ENCODE measurements around the gene FOXF2.

The FOXF2 gene

GRCh38 chr6:1409774-1410465 is 20.5 kb downstream of the FOXF2 start:
- TF ChIP-seq, protein P1, sequence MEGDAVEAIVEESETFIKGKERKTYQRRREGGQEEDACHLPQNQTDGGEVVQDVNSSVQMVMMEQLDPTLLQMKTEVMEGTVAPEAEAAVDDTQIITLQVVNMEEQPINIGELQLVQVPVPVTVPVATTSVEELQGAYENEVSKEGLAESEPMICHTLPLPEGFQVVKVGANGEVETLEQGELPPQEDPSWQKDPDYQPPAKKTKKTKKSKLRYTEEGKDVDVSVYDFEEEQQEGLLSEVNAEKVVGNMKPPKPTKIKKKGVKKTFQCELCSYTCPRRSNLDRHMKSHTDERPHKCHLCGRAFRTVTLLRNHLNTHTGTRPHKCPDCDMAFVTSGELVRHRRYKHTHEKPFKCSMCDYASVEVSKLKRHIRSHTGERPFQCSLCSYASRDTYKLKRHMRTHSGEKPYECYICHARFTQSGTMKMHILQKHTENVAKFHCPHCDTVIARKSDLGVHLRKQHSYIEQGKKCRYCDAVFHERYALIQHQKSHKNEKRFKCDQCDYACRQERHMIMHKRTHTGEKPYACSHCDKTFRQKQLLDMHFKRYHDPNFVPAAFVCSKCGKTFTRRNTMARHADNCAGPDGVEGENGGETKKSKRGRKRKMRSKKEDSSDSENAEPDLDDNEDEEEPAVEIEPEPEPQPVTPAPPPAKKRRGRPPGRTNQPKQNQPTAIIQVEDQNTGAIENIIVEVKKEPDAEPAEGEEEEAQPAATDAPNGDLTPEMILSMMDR (IDR thresholded peaks at IDR 0.05; ENCODE audit: control insufficient read depth, extremely low read depth, insufficient read depth) = no peak
- no peak overlapping the region for H3K4me3 ChIP-seq (ENCODE audit: low read depth, low read length)
- DNase-seq (ENCODE audit: low read depth) = no peak

- TF ChIP-seq, protein P1 (IDR thresholded peaks at IDR 0.05; ENCODE audit: control insufficient read depth, extremely low read depth, insufficient read depth) = no peak
- H3K4me3 ChIP-seq (ENCODE audit: low read depth, low read length) = no peak overlapping the region
- no peak for DNase-seq (ENCODE audit: low read depth)
These were observed 23.5 kb downstream of the FOXF2 start for GRCh38 chr6:1412901-1413300.

DNA sequence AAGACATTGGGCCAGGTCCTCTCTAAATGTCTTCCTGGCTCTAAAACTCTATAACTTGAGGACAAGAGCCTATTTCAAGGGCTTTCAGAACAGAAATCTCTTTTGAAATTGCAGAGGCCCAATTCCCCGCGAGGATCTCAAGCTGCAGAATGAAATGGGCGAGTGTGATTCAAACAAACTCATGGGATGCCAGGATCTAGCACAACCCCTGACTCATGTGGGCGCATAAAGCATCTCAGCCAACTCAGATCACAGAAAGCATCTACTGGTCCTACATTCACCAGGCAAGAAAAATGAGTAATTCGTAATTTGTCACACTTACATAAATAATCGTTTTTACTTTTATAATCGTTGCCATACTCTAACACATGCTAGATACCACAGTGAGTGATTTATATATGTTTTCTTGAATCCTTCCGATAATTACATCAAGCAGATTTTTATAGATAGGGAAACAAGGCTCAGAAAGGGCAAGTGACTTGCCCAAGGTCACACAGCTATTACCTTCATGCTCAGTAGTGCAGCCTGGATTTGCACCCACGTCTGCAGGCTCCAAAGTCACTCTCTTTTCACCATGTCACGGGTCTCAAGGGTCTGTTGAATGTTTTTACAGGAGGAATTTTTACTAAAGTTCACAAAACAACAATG is 26.2 kb downstream of the FOXF2 start:
- TF ChIP-seq, protein P1 (IDR thresholded peaks at IDR 0.05; ENCODE audit: control insufficient read depth, extremely low read depth, insufficient read depth) = no peak
- no peak for DNase-seq (ENCODE audit: low read depth)
- no peak overlapping the region for H3K4me3 ChIP-seq (ENCODE audit: low read depth, low read length)

DNA sequence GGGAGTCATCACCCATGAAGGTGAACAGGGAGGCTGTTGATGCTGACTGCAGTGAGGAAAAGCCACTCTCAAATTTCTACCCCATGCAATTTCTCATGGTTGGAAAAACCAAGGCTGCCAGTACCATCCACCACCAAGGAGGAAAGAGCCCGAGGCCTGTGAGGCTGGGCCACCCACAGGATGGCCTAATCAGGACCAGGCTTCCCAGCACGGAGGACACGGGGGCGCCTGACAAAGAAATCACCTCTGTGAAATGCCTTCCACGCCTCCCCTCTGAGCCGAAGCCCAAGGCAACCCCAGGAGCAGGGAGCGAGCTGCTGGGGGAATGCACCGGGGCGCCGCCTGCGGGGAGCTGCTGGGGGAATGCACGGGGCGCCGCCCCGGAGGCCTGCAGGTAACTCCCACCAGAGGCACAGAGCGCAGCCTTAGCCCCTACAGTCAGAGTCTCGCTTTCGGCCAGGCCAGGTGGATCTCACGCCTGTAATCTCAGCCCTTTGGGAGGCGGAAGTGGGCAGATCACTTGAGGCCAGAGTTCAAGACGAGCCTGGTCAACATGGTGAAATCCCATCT is 26.9 kb downstream of the FOXF2 start:
- no peak overlapping the region for H3K4me3 ChIP-seq (ENCODE audit: low read depth, low read length)
- TF ChIP-seq, protein P1 (IDR thresholded peaks at IDR 0.05; ENCODE audit: control insufficient read depth, extremely low read depth, insufficient read depth) = no peak
- DNase-seq (ENCODE audit: low read depth) = no peak

GRCh38 chr6:1416820-1417219 is 27.4 kb downstream of the FOXF2 start:
- DNase-seq (ENCODE audit: low read depth) = no peak
- TF ChIP-seq, protein P1 (IDR thresholded peaks at IDR 0.05; ENCODE audit: control insufficient read depth, extremely low read depth, insufficient read depth) = no peak
- no peak overlapping the region for H3K4me3 ChIP-seq (ENCODE audit: low read depth, low read length)

- TF ChIP-seq, protein P1 (IDR thresholded peaks at IDR 0.05; ENCODE audit: control insufficient read depth, extremely low read depth, insufficient read depth) = no peak
- DNase-seq (ENCODE audit: low read depth) = no peak
- no peak overlapping the region for H3K4me3 ChIP-seq (ENCODE audit: low read depth, low read length)
These were observed 28.3 kb downstream of the FOXF2 start for GRCh38 chr6:1417718-1418117.
